Measurements from ENCODE around the gene DPRX.

The DPRX gene

GRCh38 chr19:53631949-53632407 lies at the start of gene DPRX:
Gene DPRX (plus strand): TSS chr19:53631999. CDS start chr19:53632107, 108 bp downstream.
- DNase-seq = no peak

- no peak for DNase-seq
Observed at GRCh38 chr19:53583181-53583580, 48.6 kb upstream of the DPRX start.

- DNase-seq = no peak
Observed at GRCh38 chr19:53586277-53586691, 45.5 kb upstream of the DPRX start.

GRCh38 chr19:53594811-53595509 lies 36.8 kb upstream of the DPRX start:
- no peak for DNase-seq

- no peak for DNase-seq
Observed at GRCh38 chr19:53595510-53595867, 36.3 kb upstream of the DPRX start.

GRCh38 chr19:53596056-53596455 lies 35.7 kb upstream of the DPRX start:
- DNase-seq = no peak

- no peak for DNase-seq
Observed at GRCh38 chr19:53597023-53597422, 34.8 kb upstream of the DPRX start.

GRCh38 chr19:53598361-53598760 lies 33.4 kb upstream of the DPRX start:
- no peak for DNase-seq

GRCh38 chr19:53600217-53600616 lies 31.6 kb upstream of the DPRX start:
- no peak for DNase-seq

GRCh38 chr19:53606031-53606430 lies 25.8 kb upstream of the DPRX start:
- DNase-seq = no peak

- no peak for DNase-seq
Observed at GRCh38 chr19:53608381-53608780, 23.4 kb upstream of the DPRX start.

- no peak for DNase-seq
Observed at GRCh38 chr19:53612762-53613526, 18.9 kb upstream of the DPRX start.

GRCh38 chr19:53621885-53622740 lies 9.7 kb upstream of the DPRX start:
- DNase-seq = no peak

- no peak for DNase-seq
Observed at GRCh38 chr19:53624771-53625545, 6.8 kb upstream of the DPRX start.

GRCh38 chr19:53626486-53626885 lies 5.3 kb upstream of the DPRX start:
- DNase-seq = no peak

GRCh38 chr19:53626976-53627375 lies 4.8 kb upstream of the DPRX start:
- DNase-seq = no peak

- DNase-seq = no peak
Observed at GRCh38 chr19:53634768-53635167, 3.0 kb downstream of the DPRX start.

GRCh38 chr19:53639471-53639870 lies 7.7 kb downstream of the DPRX start:
- DNase-seq = no peak

- no peak for DNase-seq
Observed at GRCh38 chr19:53642381-53643099, 10.7 kb downstream of the DPRX start.

GRCh38 chr19:53644061-53644816 lies 12.4 kb downstream of the DPRX start:
- no peak for DNase-seq

- DNase-seq = no peak
Observed at GRCh38 chr19:53646144-53646543, 14.3 kb downstream of the DPRX start.
